Fibroblast of skin of back (primary cell): ENCODE measurements around the gene CLEC18C.
"Not testable (repeated sequence)": the region's sequence is repeated elsewhere in the genome, so short reads cannot be mapped to it uniquely, and the experiment has no call there.

Experiments used
- DNase-seq: peaks from one replicate; pipeline ENCODE4 v3.0.0-alpha.2; 2013

CLEC18C gene

DNA sequence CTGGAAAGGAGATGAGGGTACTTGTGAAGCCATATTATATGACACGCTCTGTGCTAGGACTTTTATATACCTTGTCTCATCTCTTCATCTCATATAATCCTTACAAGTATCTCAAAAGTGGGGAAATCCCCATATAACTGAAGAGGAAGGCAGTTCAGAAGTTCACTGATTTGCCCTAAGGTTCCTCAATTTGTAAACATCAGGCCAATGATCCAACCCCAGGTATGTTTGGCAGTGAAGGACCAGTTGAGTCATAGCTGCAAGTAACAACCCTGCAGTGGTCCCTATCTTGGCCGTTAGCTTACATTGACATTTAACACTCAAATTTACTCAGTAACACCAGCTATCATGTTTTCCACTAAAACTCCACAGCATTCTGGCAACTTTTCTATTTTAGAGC is 45.0 kb downstream of the CLEC18C start:
- DNase-seq = not testable (repeated sequence)

DNA sequence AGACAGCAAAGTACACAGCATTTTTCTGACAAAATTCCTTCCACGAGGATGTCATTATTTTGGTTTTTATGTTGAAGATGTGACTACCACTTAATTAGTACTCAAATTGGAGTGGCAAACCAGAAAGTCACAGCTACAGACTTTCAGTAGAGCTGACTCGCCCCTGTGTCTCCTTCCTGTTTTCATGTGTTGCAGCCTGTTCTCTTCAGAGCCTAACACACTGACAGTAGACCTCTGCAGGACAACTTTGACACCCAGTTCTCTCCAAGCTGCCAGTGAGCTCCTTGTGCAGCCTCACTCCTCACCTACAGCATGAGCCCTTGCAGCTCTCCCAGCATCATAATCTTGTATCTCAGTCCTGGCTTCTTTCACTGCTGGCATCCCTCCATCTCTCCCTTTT is 49.0 kb downstream of the CLEC18C start:
- DNase-seq = not testable (repeated sequence)

DNA sequence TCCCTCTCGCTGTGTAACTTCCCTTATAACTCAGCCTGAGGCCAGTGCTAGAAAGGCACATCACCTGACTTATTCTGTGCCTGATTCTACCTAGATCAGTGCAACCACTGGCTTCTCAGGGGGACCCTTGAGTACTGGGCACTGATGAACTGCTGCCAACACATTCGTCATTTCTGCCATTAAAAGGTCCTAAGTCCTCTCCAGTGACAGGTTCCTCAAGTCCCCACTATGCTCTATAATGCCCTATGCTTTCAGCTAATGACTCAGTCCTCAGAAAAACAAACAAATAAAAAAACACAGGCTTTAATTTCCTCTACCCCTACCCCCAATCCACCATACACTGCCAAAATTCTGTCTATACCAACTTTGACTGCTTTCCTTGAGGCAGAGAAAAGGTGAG is 49.6 kb downstream of the CLEC18C start:
- DNase-seq = not testable (repeated sequence)

- not testable (repeated sequence) for DNase-seq
These were observed 50.5 kb downstream of the CLEC18C start for GRCh38 chr16:70223971-70224513.

DNA sequence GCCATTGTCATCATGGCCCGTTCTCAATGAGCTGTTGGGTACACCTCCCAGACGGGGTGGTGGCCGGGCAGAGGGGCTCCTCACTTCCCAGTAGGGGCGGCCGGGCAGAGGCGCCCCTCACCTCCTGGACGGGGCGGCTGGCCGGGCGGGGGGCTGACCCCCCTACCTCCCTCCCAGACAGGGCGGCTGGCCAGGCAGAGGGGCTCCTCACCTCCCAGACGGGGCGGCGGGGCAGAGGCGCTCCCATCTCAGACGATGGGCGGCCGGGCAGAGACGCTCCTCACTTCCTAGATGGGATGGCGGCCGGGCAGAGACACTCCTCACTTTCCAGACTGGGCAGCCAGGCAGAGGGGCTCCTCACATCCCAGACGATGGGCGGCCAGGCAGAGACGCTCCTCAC is 51.1 kb downstream of the CLEC18C start:
- DNase-seq = not testable (repeated sequence)

DNA sequence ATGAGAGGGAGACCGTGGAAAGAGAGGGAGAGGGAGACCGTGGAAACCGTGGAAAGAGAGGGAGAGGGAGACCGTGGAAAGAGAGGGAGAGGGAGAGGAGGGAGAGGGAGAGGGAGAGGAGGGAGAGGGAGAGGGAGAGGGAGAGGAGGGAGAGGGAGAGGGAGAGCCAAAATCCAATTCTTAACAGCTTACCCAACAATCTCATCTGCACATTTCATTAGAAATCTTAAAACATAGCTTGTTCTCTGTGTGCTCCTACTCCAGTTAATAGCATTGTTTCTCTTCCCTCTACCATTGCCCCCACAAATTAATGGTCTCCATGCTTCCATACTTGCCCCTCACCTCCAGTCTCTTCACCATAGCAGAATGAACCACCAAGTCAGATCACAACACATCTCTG is 51.8 kb downstream of the CLEC18C start:
- not testable (repeated sequence) for DNase-seq

GRCh38 chr16:70226024-70226423 is 52.4 kb downstream of the CLEC18C start:
- not testable (repeated sequence) for DNase-seq

DNA sequence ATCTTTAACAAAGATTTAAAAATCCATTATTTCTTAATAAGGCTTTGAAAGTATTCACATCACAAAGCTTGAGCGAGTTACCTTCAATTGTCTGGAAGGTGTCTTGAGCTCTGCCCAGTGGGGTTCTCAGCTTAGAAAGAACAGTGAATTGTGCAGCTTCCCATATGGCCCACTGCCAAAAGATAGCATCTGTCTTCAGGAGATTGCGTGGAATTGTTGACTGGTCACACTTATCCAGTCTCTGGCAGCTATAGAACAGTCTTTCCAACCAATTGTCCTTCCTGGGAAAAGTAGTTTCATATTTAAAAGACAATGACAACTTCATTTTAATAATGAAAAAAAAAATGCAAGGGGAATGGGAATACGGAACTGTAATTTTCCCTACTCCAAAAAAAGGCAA is 58.2 kb downstream of the CLEC18C start:
- not testable (repeated sequence) for DNase-seq
